HEK293T (cell line): ENCODE measurements around the gene SETD6.
A peak's percentile ranks its signal among the peaks of the same experiment; 100 is the strongest.

Experiments
- CTCF ChIA-PET: fragments of 350-600 bp; formaldehyde crosslinking; extraction: SDS; loops from one replicate; lab custom pipeline; 2021; ENCODE audit warnings: antibody characterized with exemption, inconsistent platforms; lab: Yijun Ruan, JAX
- POLR2A ChIA-PET: fragments of 350-600 bp; formaldehyde crosslinking; extraction: SDS; loops from one replicate; lab custom pipeline; 2020; ENCODE audit warnings: antibody characterized with exemption, inconsistent platforms; lab: Yijun Ruan, JAX
- DNase-seq: peaks from one replicate; pipeline ENCODE4 v3.0.0; 2012; ENCODE audit warnings: mixed read lengths; ENCODE audit errors: extremely low spot score
- ARNT ChIP-seq: fragments of 450-650 bp; IDR thresholded peaks from 2 replicates; pipeline ENCODE4 v1.6.1; 2017; ENCODE audit warnings: mild to moderate bottlenecking
- BHLHE40 ChIP-seq: fragments of 450-650 bp; IDR thresholded peaks from 2 replicates; pipeline ENCODE4 v1.6.1; 2016; ENCODE audit warnings: mild to moderate bottlenecking, moderate library complexity, borderline replicate concordance
- CTBP1 ChIP-seq: fragments of 450-650 bp; IDR thresholded peaks from 2 replicates; pipeline ENCODE4 v1.6.1; 2016; ENCODE audit warnings: borderline replicate concordance
- ELF4 ChIP-seq: fragments of 450-650 bp; IDR thresholded peaks from 2 replicates; pipeline ENCODE4 v1.6.1; 2017; ENCODE audit warnings: antibody characterized with exemption
- FOXA1 ChIP-seq: fragments of 450-650 bp; IDR thresholded peaks from 2 replicates; pipeline ENCODE4 v1.6.1; 2016; ENCODE audit warnings: mild to moderate bottlenecking
- FOXK2 ChIP-seq: fragments of 450-650 bp; IDR thresholded peaks from 2 replicates; pipeline ENCODE4 v1.6.1; 2016; ENCODE audit warnings: mild to moderate bottlenecking
- FOXM1 ChIP-seq: fragments of 450-650 bp; IDR thresholded peaks from 2 replicates; pipeline ENCODE4 v1.6.1; 2017; ENCODE audit warnings: mild to moderate bottlenecking, borderline replicate concordance
- HDGF ChIP-seq: fragments of 450-650 bp; IDR thresholded peaks from 2 replicates; pipeline ENCODE4 v1.6.1; 2017; ENCODE audit warnings: antibody characterized with exemption, borderline replicate concordance
- L3MBTL2 ChIP-seq: fragments of 450-650 bp; conservative IDR thresholded peaks from 2 replicates; pipeline ENCODE4 v1.6.1; 2016; ENCODE audit warnings: mild to moderate bottlenecking
- LEF1 ChIP-seq: fragments of 450-650 bp; IDR thresholded peaks from 2 replicates; pipeline ENCODE4 v1.6.1; 2017; ENCODE audit warnings: mild to moderate bottlenecking, borderline replicate concordance
- NFRKB ChIP-seq: fragments of 450-650 bp; IDR thresholded peaks from 2 replicates; pipeline ENCODE4 v1.6.1; 2016; ENCODE audit warnings: mild to moderate bottlenecking, moderate library complexity
- PKNOX1 ChIP-seq: fragments of 450-650 bp; IDR thresholded peaks from 2 replicates; pipeline ENCODE4 v1.6.1; 2016
- SP1 ChIP-seq: fragments of 450-650 bp; IDR thresholded peaks from 2 replicates; pipeline ENCODE4 v1.6.1; 2017
- SUZ12 ChIP-seq: fragments of 450-650 bp; IDR thresholded peaks from 2 replicates; pipeline ENCODE4 v1.6.1; 2016; ENCODE audit warnings: mild to moderate bottlenecking
- TARDBP ChIP-seq: fragments of 450-650 bp; IDR thresholded peaks from 2 replicates; pipeline ENCODE4 v1.6.1; 2016
- ZNF384 ChIP-seq: fragments of 450-650 bp; IDR thresholded peaks from 2 replicates; pipeline ENCODE4 v1.6.1; 2016

The SETD6 gene

GRCh38 chr16:58515125-58515870 is at the start of gene SETD6:
Gene SETD6 (plus strand): TSS chr16:58515517. CDS start chr16:58515538, 21 bp downstream.
- TF ChIP-seq HDGF (no peak), PKNOX1 (peak; percentile 40; the same call in 1 of the 2 replicates), BHLHE40 (no peak), FOXA1 (no peak), NFRKB (no peak), SUZ12 (no peak), TARDBP (no peak), SP1 (no peak), L3MBTL2 (peak; percentile 87), FOXK2 (no peak), FOXM1 (no peak), ZNF384 (no peak), CTBP1 (no peak; the same call in 1 of the 2 replicates), ARNT (0 out of 2 replicates have a peak, but pooled peaks have one; percentile 9), ELF4 (peak; percentile 62), LEF1 (no peak)
- POLR2A ChIA-PET = interaction anchor here (0.9 to 1.6 kb wide), 2 partner anchors 32 to 241 kb away, joined by 3 to 4 read pairs; no protein-coding TSS in a partner anchor
- CTCF ChIA-PET = interaction anchor here (1.0 kb wide), 1 partner anchor 146 kb away, joined by 5 read pairs; no protein-coding TSS in a partner anchor
- peak; percentile 84 for DNase-seq

- ChIA-PET CTCF (interaction anchor here (1.4 kb wide), 1 partner anchor 22 kb away, joined by 6 read pairs; no protein-coding TSS in a partner anchor), POLR2A (no interaction called here)
- no peak for DNase-seq
- TF ChIP-seq ARNT (no peak), ELF4 (no peak), L3MBTL2 (no peak), SP1 (no peak), FOXK2 (no peak), FOXA1 (no peak), CTBP1 (no peak), TARDBP (no peak), ZNF384 (no peak), HDGF (no peak), PKNOX1 (no peak), LEF1 (no peak), SUZ12 (no peak), BHLHE40 (no peak), NFRKB (no peak), FOXM1 (no peak)
Observed at GRCh38 chr16:58465817-58466216, 49.5 kb upstream of the SETD6 start.

- no peak for DNase-seq
- ChIA-PET CTCF (interaction anchor here (1.4 kb wide), 1 partner anchor 22 kb away, joined by 6 read pairs; no protein-coding TSS in a partner anchor), POLR2A (no interaction called here)
- TF ChIP-seq FOXM1 (no peak), PKNOX1 (no peak), FOXA1 (no peak), LEF1 (no peak), SUZ12 (no peak), ELF4 (no peak), BHLHE40 (no peak), SP1 (no peak), FOXK2 (no peak), L3MBTL2 (no peak), NFRKB (no peak), CTBP1 (no peak), ZNF384 (no peak), TARDBP (no peak), HDGF (no peak), ARNT (no peak)
Observed at GRCh38 chr16:58466396-58466795, 48.9 kb upstream of the SETD6 start.

GRCh38 chr16:58467905-58468304 is 47.4 kb upstream of the SETD6 start:
- no peak for DNase-seq
- TF ChIP-seq HDGF = no peak
- TF ChIP-seq NFRKB = no peak
- TF ChIP-seq PKNOX1 = no peak
- TF ChIP-seq ARNT = no peak
- no peak for TF ChIP-seq FOXM1
- no peak for TF ChIP-seq BHLHE40
- no peak for TF ChIP-seq L3MBTL2
- TF ChIP-seq ELF4 = no peak
- TF ChIP-seq TARDBP = no peak
- TF ChIP-seq SUZ12 = no peak
- no peak for TF ChIP-seq FOXA1
- no peak for TF ChIP-seq LEF1
- TF ChIP-seq SP1 = no peak
- TF ChIP-seq ZNF384 = no peak
- TF ChIP-seq CTBP1 = no peak
- ChIA-PET POLR2A (no interaction called here), CTCF (no interaction called here)
